Adrenal gland (tissue), 12 donors: Measurements from ENCODE around the gene AMMECR1. TPM values are rescaled to one million over a fixed set of nuclear protein-coding genes. Genes with fewer than 3 reads are reported as not detected.

ENCODE experiments used
- DNase-seq, 7 donors: peaks; one replicate each; pipeline ENCODE4 v3.0.0-alpha.2; 2019 to 2020
- H3K27ac ChIP-seq, 5 donors: fragments of 200-600 bp; sonication (generic) in 4 of 5; 1 replicate in 3 of 5; 2 replicates in 2 of 5; pipeline versions ENCODE4 v1.5.1 to v1.8.0; 2016 to 2020; ENCODE audit warnings: mild to moderate bottlenecking in 1 of 5
- H3K27me3 ChIP-seq: fragments of 200-600 bp; 2 replicates; pipeline ENCODE4 v1.8.0; 2021
- H3K36me3 ChIP-seq, 2 donors: fragments of 200-600 bp; replicated peaks in 1 of 2; 1 replicate in 1 of 2; 2 replicates in 1 of 2; pipeline versions ENCODE4 v1.5.1 to v1.8.0; 2018 to 2022
- H3K4me1 ChIP-seq, 2 donors: fragments of 200-600 bp; replicated peaks in 1 of 2; 1 replicate in 1 of 2; 2 replicates in 1 of 2; pipeline versions ENCODE4 v1.5.1 to v1.8.0; 2018 to 2021
- H3K4me3 ChIP-seq, 4 donors: fragments of 200-600 bp; sonication (generic) in 3 of 4; one replicate each; pipeline ENCODE4 v1.5.1; 2016 to 2018
- H3K9me3 ChIP-seq, 3 donors: fragments of 200-600 bp; sonication (generic) in 1 of 3; replicated peaks in 1 of 3; 1 replicate in 2 of 3; 2 replicates in 1 of 3; pipeline versions ENCODE4 v1.5.1 to v1.8.0; 2016 to 2021
- CTCF ChIP-seq, 6 experiments: fragments of 450-650 bp in 4 of 6; fragments of 200-600 bp in 2 of 6; sonication (generic) in 1 of 6; IDR thresholded peaks; 1 replicate in 5 of 6; 2 replicates in 1 of 6; pipeline versions ENCODE4 v1.5.1 to v1.8.0; 2016 to 2021; ENCODE audit warnings: antibody characterized with exemption in 6 of 6, mild to moderate bottlenecking in 2 of 6, moderate library complexity in 1 of 6
- POLR2A ChIP-seq, 2 donors: fragments of 450-650 bp; IDR thresholded peaks; one replicate each; pipeline ENCODE4 v1.6.1; 2017; ENCODE audit warnings: antibody characterized with exemption in 2 of 2, mild to moderate bottlenecking in 2 of 2, moderate library complexity in 1 of 2
- WGBS, 4 donors: extraction: QIAGEN DNeasy Blood & Tissue Kit in 2 of 4; methylation state at CpG; one replicate each; pipeline versions ENCODE4 v1.1.5 to v1.1.7; 2013 to 2017; 5-methylcytosine and 5-hydroxymethylcytosine counted together
- intact Hi-C, 2 donors: fragments of 100-400 bp; cut with DNase I; formaldehyde crosslinking; loops; one replicate each; pipeline versions ENCODE4 v1.14.1 to v1.15.0; 2022 to 2023
- polyA plus RNA-seq, 3 donors: library from polyadenylated mRNA; stranded (reverse); fragments of 200-250 nt in 2 of 3; fragments of 350-450 nt in 1 of 3; fragmentation: Illumina TruSeq in 1 of 3; extraction: RNeasy Lipid Tissue Mini Kit (QIAGEN cat#74804) in 1 of 3; gene quantifications; one replicate each; pipeline ENCODE4 v1.2.3, GENCODE V29; 2013 to 2014
- total RNA-seq, 9 donors: library from RNA; depleted of rRNA in 4 of 9; stranded (reverse); fragments of >200 nt in 4 of 9; fragments of 120-200 nt in 1 of 9; fragmentation: NEBNext Ultra II Directional in 1 of 9; extraction: Animal tissue kit (Norgen Biotek cat#: 25700) in 1 of 9; gene quantifications; one replicate each; pipeline versions ENCODE4 v1.1.0 to v1.2.4, GENCODE V29; 2013 to 2023
- donor health status: healthy with polysubstance abuse.
- donor health status: Bipolar disorder and iron deficiency.
- donor health status: DM: yes; HTN: yes; CAD: no.
- donor health status: DM: no; HTN: no; CAD: no.
- donor health status: DM: no; HTN: no; CAD: no.
- donor health status: DM: yes; HTN: yes; CAD: no.

AMMECR1 gene
- total and polyA plus RNA-seq, 12 donors: 2.6 to 20.1 (median 7.8) TPM

- TF ChIP-seq CTCF (IDR thresholded peaks at IDR 0.05) (peak; percentile 11 to 46 (median 26)), POLR2A (IDR thresholded peaks at IDR 0.05) (no peak)
- Histone ChIP-seq H3K27ac (no peak overlapping the region), H3K9me3 (no peaks in the 10 kb centered on the region), H3K4me3 (no peak overlapping the region), H3K36me3 (no peaks in the 10 kb centered on the region), H3K27me3 (peaks cover 5% of the 10 kb centered on the region), H3K4me1 (no peaks in the 10 kb centered on the region)
- intact Hi-C loops: no loop called here
- DNase-seq: no peak
- WGBS, 4 donors: 35 to 70% (median 50%) methylated on average over 2 to 9 of the region's 9 CpGs
Measured at GRCh38 chrX:110167952-110168451, 149.9 kb downstream of the AMMECR1 start.

- 67 to 81% (median 75%) methylated on average over 3 of the region's 3 CpGs for WGBS, 4 donors
- no peak for TF ChIP-seq POLR2A (IDR thresholded peaks at IDR 0.05)
- no peak for TF ChIP-seq CTCF (IDR thresholded peaks at IDR 0.05)
- Histone ChIP-seq H3K27me3 (peaks cover 5% of the 10 kb centered on the region), H3K27ac (no peak overlapping the region), H3K9me3 (no peaks in the 10 kb centered on the region), H3K36me3 (no peaks in the 10 kb centered on the region), H3K4me3 (no peak overlapping the region), H3K4me1 (peaks cover 0 to 6% of the 10 kb centered on the region in 2 donors)
- intact Hi-C loops: no loop called here
- DNase-seq: no peak
Measured at GRCh38 chrX:110163488-110163887, 154.4 kb downstream of the AMMECR1 start.

- intact Hi-C loops: no loop called here
- no peak for DNase-seq
- no peaks in the 10 kb centered on the region for H3K36me3 ChIP-seq
- no peak for TF ChIP-seq CTCF (IDR thresholded peaks at IDR 0.05)
- TF ChIP-seq POLR2A (IDR thresholded peaks at IDR 0.05): no peak
- H3K9me3 ChIP-seq: no peaks in the 10 kb centered on the region
- no peak overlapping the region for H3K27ac ChIP-seq
- no peak overlapping the region for H3K4me3 ChIP-seq
- WGBS, 4 donors: 45 to 69% (median 62%) methylated on average over 1 of the region's 1 CpG
- H3K4me1 ChIP-seq: peaks cover 0 to 6% of the 10 kb centered on the region in 2 donors
- H3K27me3 ChIP-seq: peaks cover 5% of the 10 kb centered on the region
Measured at GRCh38 chrX:110162867-110163266, 155.0 kb downstream of the AMMECR1 start.

- H3K4me3 ChIP-seq: no peak overlapping the region
- no peaks in the 10 kb centered on the region for H3K36me3 ChIP-seq
- H3K9me3 ChIP-seq: no peaks in the 10 kb centered on the region
- WGBS, 4 donors: 86 to 100% (median 100%) methylated on average over 1 of the region's 1 CpG; no CpG with 5 or more reads in 1 of the 4 donors
- peaks cover 0 to 6% of the 10 kb centered on the region in 2 donors for H3K4me1 ChIP-seq
- no peak overlapping the region for H3K27ac ChIP-seq
- intact Hi-C loops: no loop called here
- no peak for DNase-seq
- peaks cover 5% of the 10 kb centered on the region for H3K27me3 ChIP-seq
- TF ChIP-seq POLR2A (IDR thresholded peaks at IDR 0.05): no peak
- TF ChIP-seq CTCF (IDR thresholded peaks at IDR 0.05): no peak
Measured at GRCh38 chrX:110162131-110162530, 155.8 kb downstream of the AMMECR1 start.
